Measurements from ENCODE around the gene TEX9.
A peak's percentile ranks its signal among the peaks of the same experiment; 100 is the strongest.
"Not testable (repeated sequence)": the region's sequence is repeated elsewhere in the genome, so short reads cannot be mapped to it uniquely, and the experiment has no call there.

TEX9 gene

GRCh38 chr15:56367156-56367555 is 1.9 kb downstream of the TEX9 start:
- peak; percentile 85 for DNase-seq

GRCh38 chr15:56369234-56369633 is 4.0 kb downstream of the TEX9 start:
- DNase-seq = peak; percentile 96

- DNase-seq = peak; percentile 59
Observed at GRCh38 chr15:56371495-56372147, 6.4 kb downstream of the TEX9 start.

GRCh38 chr15:56374693-56375092 is 9.5 kb downstream of the TEX9 start:
- not testable (repeated sequence) for DNase-seq

- not testable (repeated sequence) for DNase-seq
Observed at GRCh38 chr15:56377822-56378221, 12.6 kb downstream of the TEX9 start.

GRCh38 chr15:56383010-56383409 is 17.8 kb downstream of the TEX9 start:
- DNase-seq = no peak

GRCh38 chr15:56385908-56386307 is 20.7 kb downstream of the TEX9 start:
- DNase-seq = no peak

- no peak for DNase-seq
Observed at GRCh38 chr15:56390739-56391267, 25.6 kb downstream of the TEX9 start.

GRCh38 chr15:56393277-56393676 is 28.1 kb downstream of the TEX9 start:
- no peak for DNase-seq

GRCh38 chr15:56394909-56395308 is 29.7 kb downstream of the TEX9 start:
- no peak for DNase-seq

GRCh38 chr15:56397325-56397724 is 32.1 kb downstream of the TEX9 start:
- DNase-seq = not testable (repeated sequence)

- DNase-seq = not testable (repeated sequence)
Observed at GRCh38 chr15:56399209-56399608, 34.0 kb downstream of the TEX9 start.

GRCh38 chr15:56410721-56411120 is 45.5 kb downstream of the TEX9 start:
- peak; percentile 58 for DNase-seq

GRCh38 chr15:56411122-56411749 is 46.0 kb downstream of the TEX9 start:
- peak; percentile 46 for DNase-seq

- DNase-seq = not testable (repeated sequence)
Observed at GRCh38 chr15:56413114-56413733, 48.0 kb downstream of the TEX9 start.

GRCh38 chr15:56425276-56425675 is 60.0 kb downstream of the TEX9 start:
- DNase-seq = no peak

- DNase-seq = no peak
Observed at GRCh38 chr15:56425976-56426375, 60.8 kb downstream of the TEX9 start.

GRCh38 chr15:56428821-56429458 is 63.7 kb downstream of the TEX9 start:
- peak; percentile 54 for DNase-seq

GRCh38 chr15:56432304-56432703 is 67.1 kb downstream of the TEX9 start:
- no peak for DNase-seq

GRCh38 chr15:56440214-56440770 is 75.1 kb downstream of the TEX9 start:
- no peak for DNase-seq

- DNase-seq = peak; percentile 32
Observed at GRCh38 chr15:56442354-56442753, 77.1 kb downstream of the TEX9 start.

- DNase-seq = no peak
Observed at GRCh38 chr15:56445746-56446145, 80.5 kb downstream of the TEX9 start.

- DNase-seq = no peak
Observed at GRCh38 chr15:56454836-56455235, 89.6 kb downstream of the TEX9 start.

Measured in NCI-H69 (cell line).